ENCODE data around the gene UCP2.

Gene UCP2

GRCh38 chr11:73946798-73947458 is 35.7 kb downstream of the UCP2 start:
- H3K27me3 ChIP-seq (ENCODE audit: insufficient read depth, low read length, poor library complexity, severe bottlenecking), result no peaks in the 10 kb centered on the region
- no peak overlapping the region for H3K4me3 ChIP-seq (ENCODE audit: low read length, poor library complexity, severe bottlenecking)
- H3K9me3 ChIP-seq (ENCODE audit: insufficient read depth, low read depth, low read length), result no peaks in the 10 kb centered on the region

GRCh38 chr11:73945396-73945795 is 37.2 kb downstream of the UCP2 start:
- Histone ChIP-seq H3K4me2 (ENCODE audit: low read depth, low read length, poor library complexity, severe bottlenecking) (no peak overlapping the region), H3K9me3 (ENCODE audit: insufficient read depth, low read depth, low read length) (0 out of 2 replicates have a peak, but pooled peaks cover 7% of the 10 kb centered on the region)
- TF ChIP-seq EZH2phosphoT487 (IDR thresholded peaks at IDR 0.05; ENCODE audit: borderline replicate concordance), result no peak
- no peak for TF ChIP-seq CTCF (conservative IDR thresholded peaks at IDR 0.05; ENCODE audit: low read length)

More at GRCh38 chr11:73946798-73947458, 35.7 kb downstream of the UCP2 start:
- no peaks in the 10 kb centered on the region for H3K36me3 ChIP-seq (ENCODE audit: insufficient read depth, low read length)
- H3K9ac ChIP-seq (ENCODE audit: low read depth, low read length, poor library complexity, severe bottlenecking), result no peak overlapping the region
- H3F3A ChIP-seq (ENCODE audit: low read depth), result no peaks in the 10 kb centered on the region
- H4K20me1 ChIP-seq (ENCODE audit: insufficient read depth, low read length, poor library complexity, severe bottlenecking), result no peaks in the 10 kb centered on the region
- H3K79me2 ChIP-seq (ENCODE audit: insufficient read depth, low read length), result no peaks in the 10 kb centered on the region
- H3K4me2 ChIP-seq (ENCODE audit: low read depth, low read length, poor library complexity, severe bottlenecking), result no peak overlapping the region
- TF ChIP-seq EZH2phosphoT487 (IDR thresholded peaks at IDR 0.05; ENCODE audit: borderline replicate concordance) (no peak), CTCF (conservative IDR thresholded peaks at IDR 0.05; ENCODE audit: low read length) (no peak)
- no peaks in the 10 kb centered on the region for H3K4me1 ChIP-seq (ENCODE audit: insufficient read depth, low read length, poor library complexity, severe bottlenecking)
- H3K9me2 ChIP-seq (replicated peaks; ENCODE audit: low read depth, low read length), result no peaks in the 10 kb centered on the region
- H2AFZ ChIP-seq (ENCODE audit: low read length), result no peak overlapping the region

GRCh38 chr11:73944901-73945300 is 37.7 kb downstream of the UCP2 start:
- no peaks in the 10 kb centered on the region for H4K20me1 ChIP-seq (ENCODE audit: insufficient read depth, low read length, poor library complexity, severe bottlenecking)
- H3K4me3 ChIP-seq (ENCODE audit: low read length, poor library complexity, severe bottlenecking), result no peak overlapping the region
- no peaks in the 10 kb centered on the region for H3K27me3 ChIP-seq (ENCODE audit: insufficient read depth, low read length, poor library complexity, severe bottlenecking)
- H3K9me2 ChIP-seq (replicated peaks; ENCODE audit: low read depth, low read length), result no peaks in the 10 kb centered on the region
- no peaks in the 10 kb centered on the region for H3F3A ChIP-seq (ENCODE audit: low read depth)
- H2AFZ ChIP-seq (ENCODE audit: low read length), result no peak overlapping the region
- no peak overlapping the region for H3K4me2 ChIP-seq (ENCODE audit: low read depth, low read length, poor library complexity, severe bottlenecking)
- H3K79me2 ChIP-seq (ENCODE audit: insufficient read depth, low read length), result no peaks in the 10 kb centered on the region
- no peaks in the 10 kb centered on the region for H3K4me1 ChIP-seq (ENCODE audit: insufficient read depth, low read length, poor library complexity, severe bottlenecking)
- no peak overlapping the region for H3K9ac ChIP-seq (ENCODE audit: low read depth, low read length, poor library complexity, severe bottlenecking)
- H3K36me3 ChIP-seq (ENCODE audit: insufficient read depth, low read length), result no peaks in the 10 kb centered on the region
- H3K9me3 ChIP-seq (ENCODE audit: insufficient read depth, low read depth, low read length), result 0 out of 2 replicates have a peak, but pooled peaks cover 7% of the 10 kb centered on the region
- TF ChIP-seq EZH2phosphoT487 (IDR thresholded peaks at IDR 0.05; ENCODE audit: borderline replicate concordance), result no peak
- no peak for TF ChIP-seq CTCF (conservative IDR thresholded peaks at IDR 0.05; ENCODE audit: low read length)

More at GRCh38 chr11:73945396-73945795, 37.2 kb downstream of the UCP2 start:
- H3F3A ChIP-seq (ENCODE audit: low read depth), result no peaks in the 10 kb centered on the region
- H2AFZ ChIP-seq (ENCODE audit: low read length), result no peak overlapping the region
- no peaks in the 10 kb centered on the region for H3K27me3 ChIP-seq (ENCODE audit: insufficient read depth, low read length, poor library complexity, severe bottlenecking)
- H3K4me1 ChIP-seq (ENCODE audit: insufficient read depth, low read length, poor library complexity, severe bottlenecking), result no peaks in the 10 kb centered on the region
- no peaks in the 10 kb centered on the region for H3K9me2 ChIP-seq (replicated peaks; ENCODE audit: low read depth, low read length)
- no peak overlapping the region for H3K9ac ChIP-seq (ENCODE audit: low read depth, low read length, poor library complexity, severe bottlenecking)
- H3K36me3 ChIP-seq (ENCODE audit: insufficient read depth, low read length), result no peaks in the 10 kb centered on the region
- H3K4me3 ChIP-seq (ENCODE audit: low read length, poor library complexity, severe bottlenecking), result no peak overlapping the region
- no peaks in the 10 kb centered on the region for H3K79me2 ChIP-seq (ENCODE audit: insufficient read depth, low read length)
- no peaks in the 10 kb centered on the region for H4K20me1 ChIP-seq (ENCODE audit: insufficient read depth, low read length, poor library complexity, severe bottlenecking)

All from Loucy (cell line).